Right lobe of liver (tissue), 6 donors: ENCODE measurements around the gene ADAMTS14. TPM values are rescaled to one million over a fixed set of nuclear protein-coding genes. Genes with fewer than 3 reads are reported as not detected.

ENCODE experiments used
- ATAC-seq, 4 donors: fragments of 200-7000 bp; cut with Tn5 transposase; one replicate each; pipeline ENCODE4 v1.9.1; 2020; ENCODE audit warnings: mild to moderate bottlenecking in 4 of 4, moderate library complexity in 4 of 4
- DNase-seq, 3 donors: peaks; one replicate each; pipeline ENCODE4 v3.0.0-alpha.2; 2020
- H3K27ac ChIP-seq, 3 donors: fragments of 200-600 bp; one replicate each; pipeline ENCODE4 v1.8.0; 2022
- H3K27me3 ChIP-seq, 2 donors: fragments of 200-600 bp; one replicate each; pipeline ENCODE4 v1.8.0; 2022
- H3K36me3 ChIP-seq, 4 donors: fragments of 200-600 bp; sonication (generic) in 1 of 4; one replicate each; pipeline versions ENCODE4 v1.5.1 to v1.8.0; 2017 to 2022; ENCODE audit warnings: control low read depth in 1 of 4
- H3K4me1 ChIP-seq, 4 donors: fragments of 200-600 bp; sonication (generic) in 1 of 4; one replicate each; pipeline versions ENCODE4 v1.5.1 to v1.8.0; 2017 to 2022; ENCODE audit warnings: control low read depth in 1 of 4
- H3K4me3 ChIP-seq, 3 donors: fragments of 200-600 bp; one replicate each; pipeline ENCODE4 v1.8.0; 2022
- H3K9me3 ChIP-seq, 4 donors: fragments of 200-600 bp; sonication (generic) in 1 of 4; one replicate each; pipeline versions ENCODE4 v1.5.1 to v1.8.0; 2017 to 2022; ENCODE audit warnings: control low read depth in 1 of 4
- POLR2A ChIP-seq: fragments of 450-650 bp; IDR thresholded peaks from one replicate; pipeline ENCODE4 v1.6.1; 2017; ENCODE audit warnings: antibody characterized with exemption, mild to moderate bottlenecking
- WGBS: methylation state at CpG from one replicate; pipeline ENCODE4 v1.1.6; 2018; ENCODE audit warnings: low coverage, low lambda C conversion rate; ENCODE audit not compliant: insufficient coverage; ENCODE audit errors: missing lambda C conversion rate; 5-methylcytosine and 5-hydroxymethylcytosine counted together
- intact Hi-C, 2 donors: fragments of 100-400 bp; cut with DNase I; formaldehyde crosslinking; loops; one replicate each; pipeline versions ENCODE4 v1.11.2 to v1.14.1; 2022
- total RNA-seq, 6 experiments: library from RNA; depleted of rRNA in 2 of 6; stranded (reverse); fragments of >200 nt in 2 of 6; fragmentation: NEBNext Ultra II Directional in 3 of 6; extraction: Animal tissue kit (Norgen Biotek cat#: 25700) in 3 of 6; gene quantifications; one replicate each; pipeline versions ENCODE4 v1.1.0 to v1.2.4, GENCODE V29; 2016 to 2023
- TF ChIP-seq, protein P1 (sequence below), 4 donors: fragments of 200-600 bp in 3 of 4; fragments of 450-650 bp in 1 of 4; IDR thresholded peaks; one replicate each; pipeline versions ENCODE4 v1.5.1 to v1.8.0; 2016 to 2022; ENCODE audit warnings: antibody characterized with exemption in 4 of 4, mild to moderate bottlenecking in 2 of 4
- donor health status: DM: no; HTN: yes; CAD: no.
- donor health status: DM: no; HTN: no; CAD: no.
- donor health status: DM: no; HTN: no; CAD: no.
- donor health status: DM: no; HTN: yes; CAD: no.
- donor health status: DM: no; HTN: yes; CAD: no.

Gene ADAMTS14
- total RNA-seq, 6 experiments from 2014 or later = 0.06 to 0.18 (median 0.11) TPM

- intact Hi-C loops = loop anchor here (5.0 to 10.0 kb wide), 2 partner anchors 199 to 287 kb away; no protein-coding TSS in a partner anchor
- ATAC-seq (no peak), DNase-seq (no peak)
- TF ChIP-seq, protein P1, sequence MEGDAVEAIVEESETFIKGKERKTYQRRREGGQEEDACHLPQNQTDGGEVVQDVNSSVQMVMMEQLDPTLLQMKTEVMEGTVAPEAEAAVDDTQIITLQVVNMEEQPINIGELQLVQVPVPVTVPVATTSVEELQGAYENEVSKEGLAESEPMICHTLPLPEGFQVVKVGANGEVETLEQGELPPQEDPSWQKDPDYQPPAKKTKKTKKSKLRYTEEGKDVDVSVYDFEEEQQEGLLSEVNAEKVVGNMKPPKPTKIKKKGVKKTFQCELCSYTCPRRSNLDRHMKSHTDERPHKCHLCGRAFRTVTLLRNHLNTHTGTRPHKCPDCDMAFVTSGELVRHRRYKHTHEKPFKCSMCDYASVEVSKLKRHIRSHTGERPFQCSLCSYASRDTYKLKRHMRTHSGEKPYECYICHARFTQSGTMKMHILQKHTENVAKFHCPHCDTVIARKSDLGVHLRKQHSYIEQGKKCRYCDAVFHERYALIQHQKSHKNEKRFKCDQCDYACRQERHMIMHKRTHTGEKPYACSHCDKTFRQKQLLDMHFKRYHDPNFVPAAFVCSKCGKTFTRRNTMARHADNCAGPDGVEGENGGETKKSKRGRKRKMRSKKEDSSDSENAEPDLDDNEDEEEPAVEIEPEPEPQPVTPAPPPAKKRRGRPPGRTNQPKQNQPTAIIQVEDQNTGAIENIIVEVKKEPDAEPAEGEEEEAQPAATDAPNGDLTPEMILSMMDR (IDR thresholded peaks at IDR 0.05) = no peak
- TF ChIP-seq POLR2A = no peak
- Histone ChIP-seq H3K4me3 (no peak overlapping the region), H3K36me3 (no peaks in the 10 kb centered on the region), H3K4me1 (no peaks in the 10 kb centered on the region), H3K27me3 (no peaks in the 10 kb centered on the region), H3K27ac (no peak overlapping the region), H3K9me3 (no peaks in the 10 kb centered on the region)
- 93% methylated on average over 5 of the region's 9 CpGs for WGBS
These were observed 79.0 kb downstream of the ADAMTS14 start for GRCh38 chr10:70751356-70751755.

DNA sequence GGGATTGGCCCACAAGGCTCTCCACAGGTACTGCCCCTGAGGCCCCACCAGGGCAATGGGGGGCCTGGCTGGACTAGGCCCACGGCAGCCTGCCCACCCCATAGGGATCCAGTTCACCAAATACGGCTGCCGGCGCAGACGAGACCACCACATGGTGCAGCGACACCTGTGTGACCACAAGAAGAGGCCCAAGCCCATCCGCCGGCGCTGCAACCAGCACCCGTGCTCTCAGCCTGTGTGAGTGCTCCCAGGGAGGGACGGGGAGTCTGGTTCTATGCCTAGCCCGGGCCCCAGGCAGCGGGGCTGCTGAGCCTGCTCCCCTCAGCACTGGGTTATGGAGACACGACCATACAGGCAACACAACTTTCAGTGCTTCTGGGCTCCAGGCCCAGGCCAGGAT lies 79.7 kb downstream of the ADAMTS14 start:
- no peak for DNase-seq
- no peaks in the 10 kb centered on the region for H3K27me3 ChIP-seq
- no peak for ATAC-seq
- no peaks in the 10 kb centered on the region for H3K9me3 ChIP-seq
- TF ChIP-seq, protein P1 (IDR thresholded peaks at IDR 0.05) = no peak
- no peak for TF ChIP-seq POLR2A
- no peaks in the 10 kb centered on the region for H3K4me1 ChIP-seq
- no peak overlapping the region for H3K4me3 ChIP-seq
- intact Hi-C loops = loop anchor here (5.0 to 10.0 kb wide), 2 partner anchors 200 to 287 kb away; no protein-coding TSS in a partner anchor
- no peak overlapping the region for H3K27ac ChIP-seq
- no peaks in the 10 kb centered on the region for H3K36me3 ChIP-seq
- WGBS = no CpG with 5 or more reads among the region's 14 CpGs

- peak in 1 of 4 donors; percentile 15 for ATAC-seq
- H3K4me3 ChIP-seq = no peak overlapping the region
- no peaks in the 10 kb centered on the region for H3K9me3 ChIP-seq
- no peaks in the 10 kb centered on the region for H3K4me1 ChIP-seq
- TF ChIP-seq, protein P1 (IDR thresholded peaks at IDR 0.05) = no peak
- TF ChIP-seq POLR2A = no peak
- 100% methylated on average over 1 of the region's 7 CpGs for WGBS
- H3K27me3 ChIP-seq = no peaks in the 10 kb centered on the region
- H3K27ac ChIP-seq = no peak overlapping the region
- intact Hi-C loops = loop anchor here (5.0 to 10.0 kb wide), 2 partner anchors 200 to 288 kb away; no protein-coding TSS in a partner anchor
- no peak for DNase-seq
- H3K36me3 ChIP-seq = no peaks in the 10 kb centered on the region
These were observed 80.3 kb downstream of the ADAMTS14 start for GRCh38 chr10:70752571-70752970.

DNA sequence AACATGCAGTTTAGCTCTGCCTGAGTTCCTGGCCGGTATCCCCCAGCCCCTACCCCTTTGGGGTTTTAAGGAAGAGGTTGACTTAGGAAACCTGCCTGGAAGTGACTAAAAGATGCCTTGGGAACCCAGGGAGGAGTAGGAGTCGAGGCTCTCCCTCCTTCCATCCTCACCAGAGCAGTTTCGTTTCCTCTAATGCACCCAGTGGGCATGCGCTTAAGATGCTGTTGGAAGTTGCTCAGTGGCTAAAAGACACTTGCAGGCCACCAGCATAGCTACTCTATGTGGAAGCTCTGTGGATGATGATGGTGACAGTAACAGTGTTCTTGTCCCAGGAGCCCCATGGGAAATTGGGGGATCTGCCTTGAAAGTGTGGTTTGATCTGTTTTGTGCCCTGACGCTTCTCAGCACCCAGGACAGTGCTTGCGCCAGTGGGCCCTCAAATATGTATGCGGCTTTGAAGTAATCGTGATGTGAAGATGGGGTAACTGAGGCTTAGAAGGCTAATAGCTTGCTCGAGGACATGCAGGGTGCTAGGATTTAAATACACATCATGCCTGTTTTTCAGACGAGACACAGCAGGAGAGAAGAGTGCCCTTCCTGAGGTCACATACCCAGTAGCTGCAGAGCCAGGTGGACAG lies 80.8 kb downstream of the ADAMTS14 start:
- Histone ChIP-seq H3K9me3 (no peaks in the 10 kb centered on the region), H3K4me3 (no peak overlapping the region), H3K27me3 (no peaks in the 10 kb centered on the region), H3K4me1 (no peaks in the 10 kb centered on the region), H3K36me3 (no peaks in the 10 kb centered on the region), H3K27ac (no peak overlapping the region)
- ATAC-seq = no peak
- TF ChIP-seq, protein P1 (IDR thresholded peaks at IDR 0.05) = no peak
- 76% methylated on average over 5 of the region's 10 CpGs for WGBS
- no peak for DNase-seq
- intact Hi-C loops = loop anchor here (5.0 to 10.0 kb wide), 2 partner anchors 201 to 288 kb away; no protein-coding TSS in a partner anchor
